Left forelimb (tissue), 1 donor: ENCODE measurements around the gene C12orf56.
"Not testable (repeated sequence)": the region's sequence is repeated elsewhere in the genome, so short reads cannot be mapped to it uniquely, and the experiment has no call there.

Experiments
- DNase-seq: peaks from one replicate; pipeline ENCODE4 v3.0.0-alpha.2; 2018; ENCODE audit warnings: low spot score

Gene C12orf56

GRCh38 chr12:64236549-64236948 is 154.0 kb downstream of the C12orf56 start:
- DNase-seq = no peak

GRCh38 chr12:64232196-64232595 is 158.4 kb downstream of the C12orf56 start:
- no peak for DNase-seq

GRCh38 chr12:64229796-64230195 is 160.8 kb downstream of the C12orf56 start:
- DNase-seq = no peak

GRCh38 chr12:64229240-64229639 is 161.3 kb downstream of the C12orf56 start:
- no peak for DNase-seq

- no peak for DNase-seq
These were observed 164.9 kb downstream of the C12orf56 start for GRCh38 chr12:64225626-64226025.

- DNase-seq = peak; percentile 96
These were observed 168.4 kb downstream of the C12orf56 start, which contains the start of gene KICS2 for GRCh38 chr12:64222009-64222765. Gene KICS2, minus strand, starts transcription at chr12:64222296. Its CDS starts 59 bp downstream, at chr12:64222237.

- DNase-seq = peak; percentile 81
These were observed 168.9 kb downstream of the C12orf56 start for GRCh38 chr12:64221651-64222008.

GRCh38 chr12:64220046-64220445 is 170.5 kb downstream of the C12orf56 start:
- DNase-seq = no peak

GRCh38 chr12:64219145-64219544 is 171.4 kb downstream of the C12orf56 start:
- no peak for DNase-seq

GRCh38 chr12:64218597-64218996 is 172.0 kb downstream of the C12orf56 start:
- DNase-seq = no peak

GRCh38 chr12:64217643-64218042 is 172.9 kb downstream of the C12orf56 start:
- not testable (repeated sequence) for DNase-seq

GRCh38 chr12:64216239-64216638 is 174.3 kb downstream of the C12orf56 start:
- no peak for DNase-seq
